CD14-positive monocyte (primary cell): ENCODE results near the gene MMP24. TPM values are rescaled to one million over a fixed set of nuclear protein-coding genes. Genes with fewer than 3 reads are reported as not detected.

Source experiments
- DNase-seq, 3 donors: peaks; one replicate each; pipeline ENCODE4 v3.0.0-alpha.2; 2011 to 2022
- H2AFZ ChIP-seq: 2 replicates; pipeline ENCODE4 v1.6.0; 2012; ENCODE audit warnings: mild to moderate bottlenecking, low read depth, low read length, inconsistent platforms; ENCODE audit not compliant: insufficient read depth, poor library complexity, severe bottlenecking
- H3K27ac ChIP-seq, 2 donors: 1 replicate in 1 of 2; 2 replicates in 1 of 2; pipeline ENCODE4 v1.5.1; 2012 to 2013; ENCODE audit warnings: low read length in 2 of 2, control low read depth in 1 of 2, inconsistent platforms in 1 of 2, low read depth in 1 of 2, mild to moderate bottlenecking in 1 of 2
- H3K27me3 ChIP-seq, 2 donors: one replicate each; pipeline versions ENCODE4 v1.6.0 to v1.6.1; 2011 to 2013; ENCODE audit warnings: low read length in 2 of 2; ENCODE audit not compliant: control insufficient read depth in 2 of 2, insufficient read depth in 2 of 2
- H3K36me3 ChIP-seq, 2 donors: replicated peaks in 1 of 2; 1 replicate in 1 of 2; 2 replicates in 1 of 2; pipeline versions ENCODE4 v1.5.1 to v1.6.1; 2012 to 2013; ENCODE audit warnings: low read length in 2 of 2, control low read depth in 1 of 2, inconsistent platforms in 1 of 2, mild to moderate bottlenecking in 1 of 2; ENCODE audit not compliant: insufficient read depth in 2 of 2, control insufficient read depth in 1 of 2
- H3K4me1 ChIP-seq, 2 donors: 1 replicate in 1 of 2; 2 replicates in 1 of 2; pipeline versions ENCODE4 v1.5.1 to v1.6.1; 2012 to 2013; ENCODE audit warnings: low read length in 2 of 2, control low read depth in 1 of 2, inconsistent platforms in 1 of 2, mild to moderate bottlenecking in 1 of 2, moderate library complexity in 1 of 2; ENCODE audit not compliant: insufficient read depth in 2 of 2, control insufficient read depth in 1 of 2
- H3K4me2 ChIP-seq: replicated peaks from 2 replicates; pipeline ENCODE3; 2012; ENCODE audit warnings: low read length, moderate library complexity, mild to moderate bottlenecking; ENCODE audit not compliant: poor library complexity, severe bottlenecking; ENCODE audit errors: extremely low read depth
- H3K4me3 ChIP-seq, 3 experiments: fragments of 200-600 bp in 1 of 3; sonication (generic) in 1 of 3; replicated peaks in 1 of 3; 1 replicate in 2 of 3; 2 replicates in 1 of 3; pipeline ENCODE4 v1.5.1; 2011 to 2013; ENCODE audit warnings: low read length in 3 of 3, mild to moderate bottlenecking in 3 of 3, control low read depth in 2 of 3, low read depth in 2 of 3, inconsistent platforms in 1 of 3, moderate library complexity in 1 of 3
- H3K79me2 ChIP-seq: 2 replicates; pipeline ENCODE4 v1.6.0; 2012; ENCODE audit warnings: mild to moderate bottlenecking, control low read depth, inconsistent platforms, low read length, moderate library complexity; ENCODE audit not compliant: insufficient read depth
- H3K9ac ChIP-seq: 2 replicates; pipeline ENCODE4 v1.6.0; 2017; ENCODE audit warnings: low read length, mild to moderate bottlenecking; ENCODE audit not compliant: insufficient read depth, poor library complexity, severe bottlenecking
- H3K9me3 ChIP-seq, 2 donors: replicated peaks in 1 of 2; 1 replicate in 1 of 2; 2 replicates in 1 of 2; pipeline versions ENCODE4 v1.5.1 to v1.6.1; 2012 to 2013; ENCODE audit warnings: low read length in 2 of 2, control low read depth in 1 of 2; ENCODE audit not compliant: control insufficient read depth in 1 of 2, insufficient read depth in 1 of 2
- H4K20me1 ChIP-seq: 2 replicates; pipeline ENCODE4 v1.6.0; 2012; ENCODE audit warnings: mild to moderate bottlenecking, low read length, control low read depth, moderate library complexity; ENCODE audit not compliant: insufficient read depth
- H3K27ac Mint-ChIP-seq, 7 donors: one replicate each; pipeline ENCODE4 v1.8.0; 2020; ENCODE audit warnings: mild to moderate bottlenecking in 7 of 7, mixed read lengths in 7 of 7, moderate library complexity in 6 of 7, inconsistent platforms in 2 of 7
- H3K27me3 Mint-ChIP-seq, 3 donors: one replicate each; pipeline ENCODE4 v1.8.0; 2021 to 2022; ENCODE audit warnings: low read depth in 3 of 3, mild to moderate bottlenecking in 3 of 3, mixed read lengths in 3 of 3, moderate library complexity in 3 of 3, inconsistent platforms in 1 of 3
- H3K36me3 Mint-ChIP-seq, 2 donors: one replicate each; pipeline ENCODE4 v1.8.0; 2020; ENCODE audit warnings: mixed read lengths in 2 of 2, inconsistent platforms in 1 of 2, mild to moderate bottlenecking in 1 of 2
- H3K4me1 Mint-ChIP-seq: one replicate; pipeline ENCODE4 v1.8.0; 2020; ENCODE audit warnings: mild to moderate bottlenecking, mixed read lengths
- H3K4me3 Mint-ChIP-seq, 2 donors: one replicate each; pipeline ENCODE4 v1.8.0; 2020; ENCODE audit warnings: mild to moderate bottlenecking in 2 of 2, mixed read lengths in 2 of 2, moderate library complexity in 1 of 2
- H3K9me3 Mint-ChIP-seq, 7 donors: one replicate each; pipeline ENCODE4 v1.8.0; 2020 to 2022; ENCODE audit warnings: mixed read lengths in 7 of 7, mild to moderate bottlenecking in 6 of 7, moderate library complexity in 6 of 7, inconsistent platforms in 2 of 7
- WGBS: methylation state at CpG from one replicate; pipeline ENCODE4 v1.1.5; 2013; ENCODE audit warnings: missing lambda C conversion rate; ENCODE audit not compliant: insufficient coverage; 5-methylcytosine and 5-hydroxymethylcytosine counted together
- intact Hi-C, 2 donors: fragments of 100-400 bp; cut with micrococcal nuclease; formaldehyde crosslinking; loops; one replicate each; pipeline versions ENCODE4 v1.15.0 to v1.15.1; 2023
- polyA plus RNA-seq, 3 donors: library from polyadenylated mRNA; depleted of rRNA in 1 of 3; unstranded in 2 of 3; stranded (reverse) in 1 of 3; fragments of 300-500 nt in 2 of 3; fragments of >200 nt in 1 of 3; fragmentation: Illumina TruSeq in 2 of 3; gene quantifications; 1 replicate in 2 of 3; 2 replicates in 1 of 3; pipeline ENCODE4 v1.2.3, GENCODE V29; 2012 to 2021
- small RNA-seq: library from RNA; depleted of rRNA; stranded (forward); fragments of <200 nt; gene quantifications from one replicate; pipeline ENCODE3, GENCODE V24; 2012; ENCODE audit warnings: low read depth; ENCODE audit not compliant: insufficient read length
- TF ChIP-seq, protein P1 (sequence below): fragments of 200-600 bp; IDR thresholded peaks from one replicate; pipeline ENCODE4 v1.8.0; 2022; ENCODE audit warnings: antibody characterized with exemption, mild to moderate bottlenecking

MMP24 gene
- polyA plus RNA-seq, 3 donors, result 0.14 TPM; not detected in 2

DNA sequence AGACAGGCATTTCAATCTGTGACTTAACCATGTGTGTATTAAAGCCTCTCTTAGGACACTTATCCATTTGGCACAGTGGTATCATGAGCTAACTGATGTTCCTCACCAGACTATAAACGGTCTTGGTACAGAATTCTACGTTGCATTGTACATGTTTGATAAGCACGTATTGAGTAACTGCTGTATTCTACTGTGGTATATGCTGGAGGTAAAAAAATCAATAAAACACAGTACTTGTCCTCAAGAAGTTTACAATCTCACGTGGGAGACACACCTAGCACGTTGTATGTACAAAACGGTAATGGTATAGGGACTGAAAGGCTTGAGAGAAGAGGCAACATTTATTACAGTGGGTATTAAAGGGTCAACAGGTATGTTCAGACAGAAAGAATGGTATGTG lies 98.9 kb downstream of the MMP24 start:
- Mint-ChIP-seq H3K4me1 (peaks cover 28% of the 10 kb centered on the region), H3K9me3 (no peaks in the 10 kb centered on the region), H3K36me3 (peaks cover 7 to 16% of the 10 kb centered on the region in 2 donors), H3K4me3 (no peak overlapping the region), H3K27me3 (peaks cover 0 to 2% (median 0%) of the 10 kb centered on the region in 3 donors), H3K27ac (peak overlapping the region in 5 of 7 donors; percentile 31 to 67 (median 48))
- peaks cover 3 to 8% of the 10 kb centered on the region in 2 donors for H3K36me3 ChIP-seq
- WGBS, result no CpG with 5 or more reads among the region's 6 CpGs
- peak overlapping the region in 1 of 2 donors; percentile 46 for H3K27ac ChIP-seq
- H3K27me3 ChIP-seq, result no peaks in the 10 kb centered on the region
- no peaks in the 10 kb centered on the region for H4K20me1 ChIP-seq
- intact Hi-C loops, result no loop called here
- TF ChIP-seq, protein P1, sequence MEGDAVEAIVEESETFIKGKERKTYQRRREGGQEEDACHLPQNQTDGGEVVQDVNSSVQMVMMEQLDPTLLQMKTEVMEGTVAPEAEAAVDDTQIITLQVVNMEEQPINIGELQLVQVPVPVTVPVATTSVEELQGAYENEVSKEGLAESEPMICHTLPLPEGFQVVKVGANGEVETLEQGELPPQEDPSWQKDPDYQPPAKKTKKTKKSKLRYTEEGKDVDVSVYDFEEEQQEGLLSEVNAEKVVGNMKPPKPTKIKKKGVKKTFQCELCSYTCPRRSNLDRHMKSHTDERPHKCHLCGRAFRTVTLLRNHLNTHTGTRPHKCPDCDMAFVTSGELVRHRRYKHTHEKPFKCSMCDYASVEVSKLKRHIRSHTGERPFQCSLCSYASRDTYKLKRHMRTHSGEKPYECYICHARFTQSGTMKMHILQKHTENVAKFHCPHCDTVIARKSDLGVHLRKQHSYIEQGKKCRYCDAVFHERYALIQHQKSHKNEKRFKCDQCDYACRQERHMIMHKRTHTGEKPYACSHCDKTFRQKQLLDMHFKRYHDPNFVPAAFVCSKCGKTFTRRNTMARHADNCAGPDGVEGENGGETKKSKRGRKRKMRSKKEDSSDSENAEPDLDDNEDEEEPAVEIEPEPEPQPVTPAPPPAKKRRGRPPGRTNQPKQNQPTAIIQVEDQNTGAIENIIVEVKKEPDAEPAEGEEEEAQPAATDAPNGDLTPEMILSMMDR, result no peak
- no peaks in the 10 kb centered on the region for H3K9me3 ChIP-seq
- no peak overlapping the region for H3K4me3 ChIP-seq
- H3K79me2 ChIP-seq, result no peaks in the 10 kb centered on the region
- no peak overlapping the region for H2AFZ ChIP-seq
- H3K9ac ChIP-seq, result no peak overlapping the region
- H3K4me1 ChIP-seq, result peaks cover 20 to 25% of the 10 kb centered on the region in 2 donors
- no peak overlapping the region for H3K4me2 ChIP-seq
- no peak for DNase-seq

DNA sequence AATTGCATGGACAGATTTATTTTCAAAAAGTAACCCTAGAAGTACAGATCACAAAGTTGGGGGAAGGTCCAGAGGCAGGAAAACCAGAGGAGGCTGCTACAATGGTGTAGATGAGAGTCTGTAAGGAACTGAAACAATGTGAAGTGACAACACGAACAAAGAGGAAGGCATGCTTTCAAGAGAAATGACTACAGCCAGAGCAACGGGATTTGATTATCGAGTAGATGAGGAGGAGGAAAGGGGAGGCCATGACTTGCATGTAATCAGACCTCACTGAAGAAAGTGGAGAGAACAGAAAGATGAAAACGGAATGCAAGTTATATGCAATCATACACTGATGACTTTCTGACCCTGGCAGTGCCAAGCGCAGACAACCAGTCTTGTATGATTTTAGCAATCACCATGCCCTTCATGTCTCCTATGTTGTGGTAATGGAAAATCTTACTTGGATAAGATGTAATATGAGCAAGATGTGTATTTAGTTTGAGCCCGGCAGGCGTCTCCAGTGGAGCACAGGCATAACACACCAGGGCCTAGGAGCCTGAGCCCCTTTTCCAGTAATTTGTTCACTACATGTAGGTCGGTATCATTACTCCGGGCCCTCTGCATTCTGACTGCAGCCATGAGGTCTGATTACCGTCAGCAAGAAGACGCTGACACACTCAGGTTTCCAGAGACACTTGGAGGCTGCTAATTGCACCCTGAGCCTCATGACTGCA lies 99.7 kb downstream of the MMP24 start:
- no peaks in the 10 kb centered on the region for H3K27me3 ChIP-seq
- Mint-ChIP-seq H3K4me3 (no peak overlapping the region), H3K27ac (peak overlapping the region; percentile 48 to 80 (median 66)), H3K36me3 (peaks cover 12% of the 10 kb centered on the region in 2 donors), H3K9me3 (no peaks in the 10 kb centered on the region), H3K4me1 (peaks cover 28% of the 10 kb centered on the region), H3K27me3 (peaks cover 0 to 2% (median 0%) of the 10 kb centered on the region in 3 donors)
- no peaks in the 10 kb centered on the region for H4K20me1 ChIP-seq
- H3K36me3 ChIP-seq, result peaks cover 3 to 8% of the 10 kb centered on the region in 2 donors
- TF ChIP-seq, protein P1, result no peak
- 62% methylated on average over 10 of the region's 11 CpGs for WGBS
- no peaks in the 10 kb centered on the region for H3K79me2 ChIP-seq
- intact Hi-C loops, result no loop called here
- no peaks in the 10 kb centered on the region for H3K9me3 ChIP-seq
- peak overlapping the region in 1 of 2 donors; percentile 46 for H3K27ac ChIP-seq
- H2AFZ ChIP-seq, result peak overlapping the region; percentile 22
- H3K9ac ChIP-seq, result no peak overlapping the region
- H3K4me2 ChIP-seq, result no peak overlapping the region
- DNase-seq, result peak in 2 of 3 donors; percentile 21 to 23
- no peak overlapping the region for H3K4me3 ChIP-seq
- peaks cover 20 to 25% of the 10 kb centered on the region in 2 donors for H3K4me1 ChIP-seq

Small RNAs within 50 kb of the gene (small RNA-seq; reads per million reads assigned to genes)
- gene MT1P3 (not detected), gene RNA5SP483 (not detected)

Other genes with a start within 250 kb of the MMP24 start
- gene TRPC4AP, start 133.9 kb upstream of the MMP24 start, polyA plus RNA-seq, result 10 to 100 TPM; 80.8 to 98.4 (median 88.6) TPM
- 10 to 100 TPM; 39.5 to 86.1 (median 75.6) TPM for gene EDEM2, start 79.4 kb upstream of the MMP24 start, polyA plus RNA-seq
- gene PROCR, start 54.6 kb upstream of the MMP24 start, polyA plus RNA-seq, result 1 to 10 TPM in 1 of 3 donors, under 1 TPM in 2; 0.43 to 1.1 (median 0.90) TPM
- 10 to 100 TPM in 1 of 3 donors, 1 to 10 TPM in 2; 9.5 to 43.9 (median 9.6) TPM for gene MMP24OS, start 51.4 kb downstream of the MMP24 start, polyA plus RNA-seq
- gene EIF6, start 58.1 kb downstream of the MMP24 start, polyA plus RNA-seq, result 100 to 1,000 TPM in 2 of 3 donors, 10 to 100 TPM in 1; 94.3 to 222 (median 190) TPM
- not detected for gene FAM83C, start 65.7 kb downstream of the MMP24 start, polyA plus RNA-seq
- gene UQCC1, start 185.3 kb downstream of the MMP24 start, polyA plus RNA-seq, result 10 to 100 TPM in 1 of 3 donors, 1 to 10 TPM in 2; 8.5 to 15.6 (median 9.8) TPM
- not detected for gene GDF5, start 211.5 kb downstream of the MMP24 start, polyA plus RNA-seq
- 1 to 10 TPM in 2 of 3 donors, under 1 TPM in 1; 0.81 to 5.9 (median 1.2) TPM for gene CEP250, start 228.9 kb downstream of the MMP24 start, polyA plus RNA-seq